Peyer's patch (tissue), 4 donors: Measurements from ENCODE around the gene WWOX.

Experiments used
- CTCF ChIP-seq, 6 experiments: fragments of 450-650 bp in 4 of 6; fragments of 200-600 bp in 2 of 6; sonication (generic) in 1 of 6; IDR thresholded peaks; one replicate each; pipeline ENCODE4 v1.5.1; 2017 to 2019; ENCODE audit warnings: antibody characterized with exemption in 6 of 6, mild to moderate bottlenecking in 3 of 6, moderate library complexity in 1 of 6
- POLR2A ChIP-seq, 2 donors: fragments of 450-650 bp; IDR thresholded peaks; one replicate each; pipeline ENCODE4 v1.5.1; 2017; ENCODE audit warnings: antibody characterized with exemption in 2 of 2, mild to moderate bottlenecking in 2 of 2, moderate library complexity in 2 of 2

DNA sequence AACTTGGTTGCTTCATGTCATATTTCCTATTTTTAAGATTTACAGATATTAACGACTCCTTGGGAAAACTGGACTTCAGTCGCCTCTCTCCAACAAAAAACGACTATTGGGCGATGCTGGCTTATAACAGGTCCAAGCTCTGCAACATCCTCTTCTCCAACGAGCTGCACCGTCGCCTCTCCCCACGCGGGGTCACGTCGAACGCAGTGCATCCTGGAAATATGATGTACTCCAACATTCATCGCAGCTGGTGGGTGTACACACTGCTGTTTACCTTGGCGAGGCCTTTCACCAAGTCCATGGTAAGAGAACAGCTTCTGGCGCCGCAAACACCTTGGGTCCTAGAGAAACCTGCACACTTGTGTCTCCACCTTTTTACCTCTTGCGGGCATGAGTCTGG is 333.0 kb downstream of the WWOX start:
- TF ChIP-seq CTCF (IDR thresholded peaks at IDR 0.05) (no peak), POLR2A (IDR thresholded peaks at IDR 0.05) (no peak)
